ENCODE data around the gene ANKRD33B.

- TF ChIP-seq CTCF (IDR thresholded peaks at IDR 0.05) = no peak
- no peak for TF ChIP-seq EP300 (IDR thresholded peaks at IDR 0.05)
Measured at GRCh38 chr5:10618311-10618710, 54.4 kb downstream of the ANKRD33B start.
